Ovary (tissue), 3 donors: Measurements from ENCODE around the gene TMOD2.

Experiments
- CTCF ChIP-seq, 3 donors: fragments of 450-650 bp in 2 of 3; fragments of 200-600 bp in 1 of 3; IDR thresholded peaks; one replicate each; pipeline versions ENCODE4 v1.5.1 to v1.8.0; 2016 to 2022; ENCODE audit warnings: antibody characterized with exemption in 3 of 3, mild to moderate bottlenecking in 1 of 3
- POLR2A ChIP-seq: fragments of 450-650 bp; IDR thresholded peaks from one replicate; pipeline ENCODE4 v1.6.1; 2017; ENCODE audit warnings: antibody characterized with exemption, mild to moderate bottlenecking, moderate library complexity
- donor health status: DM: no; HTN: no; CAD: no.

DNA sequence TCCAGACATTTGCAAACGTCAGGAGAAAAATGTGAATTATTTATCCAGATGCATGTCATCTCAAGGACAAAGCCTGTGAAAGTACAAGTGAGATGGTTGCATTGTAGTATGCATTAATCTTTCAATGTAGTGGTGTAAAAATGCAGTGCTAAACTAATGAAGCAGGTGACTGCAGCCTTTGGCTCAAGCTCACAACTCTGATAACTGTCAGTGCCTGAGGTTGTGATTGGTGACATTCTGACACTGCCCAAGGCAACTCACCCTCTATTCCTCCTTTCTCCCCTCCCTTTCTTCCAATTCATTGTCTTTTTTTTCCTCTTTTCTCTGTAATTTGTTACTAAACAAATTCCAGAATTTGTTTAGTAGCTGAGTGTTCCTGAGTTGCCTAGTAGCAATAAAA is 58.1 kb downstream of the TMOD2 start:
- no peak for TF ChIP-seq POLR2A
- no peak for TF ChIP-seq CTCF (IDR thresholded peaks at IDR 0.05)
